Neural cell (in vitro differentiated cells): ENCODE data around the gene TRERF1. TPM values are rescaled to one million over a fixed set of nuclear protein-coding genes. Genes with fewer than 3 reads are reported as not detected.

ENCODE experiments used
- H2AFZ ChIP-seq: fragments of 200-600, 300-800 bp; sonication (generic), shearing (Covaris generic); 2 replicates; pipeline ENCODE4 v1.6.0; 2014; ENCODE audit warnings: low read depth, mild to moderate bottlenecking, antibody characterized with exemption, low read length, moderate library complexity
- H3F3A ChIP-seq: fragments of 200-600 bp; shearing (Covaris generic); 2 replicates; pipeline ENCODE4 v1.6.1; 2016; ENCODE audit warnings: mild to moderate bottlenecking, moderate library complexity, mixed read lengths, antibody characterized with exemption, low read length; ENCODE audit not compliant: insufficient read depth, poor library complexity, severe bottlenecking
- H3K27ac ChIP-seq: fragments of 200-600, 300-800 bp; sonication (generic), shearing (Covaris generic); 2 replicates; pipeline ENCODE4 v1.5.1; 2014; ENCODE audit warnings: mild to moderate bottlenecking, low read length, moderate library complexity
- H3K27me3 ChIP-seq: fragments of 300-800, 200-600 bp; sonication (generic), shearing (Covaris generic); 2 replicates; pipeline ENCODE4 v1.6.0; 2014; ENCODE audit warnings: mild to moderate bottlenecking, low read depth, low read length, moderate library complexity; ENCODE audit not compliant: insufficient read depth
- H3K36me3 ChIP-seq: fragments of 300-800, 200-600 bp; sonication (generic), shearing (Covaris generic); 2 replicates; pipeline ENCODE4 v1.5.1; 2014; ENCODE audit warnings: mild to moderate bottlenecking, antibody characterized with exemption, low read length, moderate library complexity; ENCODE audit not compliant: insufficient read depth
- H3K4me2 ChIP-seq: fragments of 300-800, 200-600 bp; sonication (generic), shearing (Covaris generic); 2 replicates; pipeline ENCODE4 v1.6.0; 2014; ENCODE audit warnings: mild to moderate bottlenecking, low read length
- H3K4me3 ChIP-seq: fragments of 300-800, 200-600 bp; sonication (generic), shearing (Covaris generic); 2 replicates; pipeline ENCODE4 v1.5.1; 2014; ENCODE audit warnings: mild to moderate bottlenecking, low read length, moderate library complexity
- H3K79me2 ChIP-seq: fragments of 200-600 bp; shearing (Covaris generic); replicated peaks from 2 replicates; pipeline ENCODE4 v1.6.0; 2014; ENCODE audit warnings: mild to moderate bottlenecking, low read length, moderate library complexity; ENCODE audit not compliant: insufficient read depth
- H3K9ac ChIP-seq: fragments of 300-800, 200-600 bp; sonication (generic), shearing (Covaris generic); 2 replicates; pipeline ENCODE4 v1.6.1; 2016; ENCODE audit warnings: mild to moderate bottlenecking, low read length, mixed read lengths
- H3K9me2 ChIP-seq: fragments of 200-600 bp; shearing (Covaris generic); 2 replicates; pipeline ENCODE4 v1.6.1; 2016; ENCODE audit warnings: mild to moderate bottlenecking, low read length, mixed read lengths; ENCODE audit not compliant: insufficient read depth
- H3K9me3 ChIP-seq: fragments of 200-600, 300-800 bp; sonication (generic), shearing (Covaris generic); 2 replicates; pipeline ENCODE4 v1.6.1; 2016; ENCODE audit warnings: mild to moderate bottlenecking, mixed run types, low read length, moderate library complexity, mixed read lengths
- H4K20me1 ChIP-seq: fragments of 200-600 bp; shearing (Covaris generic); 2 replicates; pipeline ENCODE4 v1.6.1; 2016; ENCODE audit warnings: mild to moderate bottlenecking, mixed run types; ENCODE audit not compliant: insufficient read depth
- CTCF ChIP-seq: fragments of 450-650 bp; IDR thresholded peaks from 2 replicates; pipeline ENCODE4 v1.5.1; 2014; ENCODE audit warnings: antibody characterized with exemption, mild to moderate bottlenecking, moderate library complexity; ENCODE audit not compliant: poor library complexity, severe bottlenecking
- EP300 ChIP-seq: fragments of 450-650 bp; conservative IDR thresholded peaks from 2 replicates; pipeline ENCODE4 v1.6.1; 2014; ENCODE audit warnings: antibody characterized with exemption, mild to moderate bottlenecking, moderate library complexity; ENCODE audit not compliant: poor library complexity, severe bottlenecking
- EZH2 ChIP-seq: fragments of 200-600, 300-800 bp; shearing (Covaris generic), sonication (generic); IDR thresholded peaks from 2 replicates; pipeline ENCODE4 v1.6.1; 2014; ENCODE audit warnings: antibody characterized with exemption, low read length, borderline replicate concordance, mild to moderate bottlenecking; ENCODE audit not compliant: insufficient read depth, poor library complexity, severe bottlenecking
- MXI1 ChIP-seq: fragments of 450-650 bp; conservative IDR thresholded peaks from 2 replicates; pipeline ENCODE4 v1.6.1; 2014; ENCODE audit warnings: antibody characterized with exemption, mild to moderate bottlenecking; ENCODE audit not compliant: poor library complexity, severe bottlenecking
- POLR2AphosphoS5 ChIP-seq: IDR thresholded peaks from 2 replicates; pipeline ENCODE4 v1.6.1; 2012
- RAD21 ChIP-seq: fragments of 450-650 bp; conservative IDR thresholded peaks from 2 replicates; pipeline ENCODE4 v1.6.1; 2014; ENCODE audit warnings: antibody characterized with exemption, mild to moderate bottlenecking, moderate library complexity
- REST ChIP-seq: IDR thresholded peaks from 2 replicates; pipeline ENCODE4 v1.6.1; 2012; ENCODE audit warnings: borderline replicate concordance
- SMC3 ChIP-seq: fragments of 450-650 bp; conservative IDR thresholded peaks from 2 replicates; pipeline ENCODE4 v1.6.1; 2014; ENCODE audit warnings: antibody characterized with exemption, mild to moderate bottlenecking, moderate library complexity; ENCODE audit not compliant: poor library complexity
- TAF1 ChIP-seq: IDR thresholded peaks from 2 replicates; pipeline ENCODE4 v1.6.1; 2012; ENCODE audit warnings: low read depth
- polyA plus RNA-seq: library from polyadenylated mRNA; depleted of rRNA; stranded (reverse); fragments of >200 nt; gene quantifications from 2 replicates; pipeline ENCODE4 v1.2.3, GENCODE V29; 2014

TRERF1 gene
- polyA plus RNA-seq, 1 donor from 2014 or later = 4.5 TPM

GRCh38 chr6:42269553-42269952 is 182.2 kb downstream of the TRERF1 start:
- Histone ChIP-seq H3K9me2 (no peaks in the 10 kb centered on the region), H3F3A (no peaks in the 10 kb centered on the region), H4K20me1 (no peaks in the 10 kb centered on the region), H3K36me3 (no peaks in the 10 kb centered on the region), H3K4me3 (no peak overlapping the region), H3K27me3 (no peaks in the 10 kb centered on the region), H3K4me2 (no peak overlapping the region), H3K27ac (no peak overlapping the region), H3K9me3 (no peaks in the 10 kb centered on the region), H3K79me2 (no peaks in the 10 kb centered on the region), H2AFZ (no peak overlapping the region), H3K9ac (no peak overlapping the region)
- TF ChIP-seq REST (no peak), CTCF (no peak), EP300 (no peak), SMC3 (no peak), EZH2 (no peak), RAD21 (no peak), TAF1 (no peak), MXI1 (no peak), POLR2AphosphoS5 (no peak)

- Histone ChIP-seq H3K9me3 (no peaks in the 10 kb centered on the region), H3K79me2 (no peaks in the 10 kb centered on the region), H3K9ac (no peak overlapping the region), H3F3A (no peaks in the 10 kb centered on the region), H2AFZ (no peak overlapping the region), H3K36me3 (no peaks in the 10 kb centered on the region), H3K4me2 (no peak overlapping the region), H3K4me3 (no peak overlapping the region), H3K27me3 (no peaks in the 10 kb centered on the region), H3K27ac (no peak overlapping the region), H3K9me2 (no peaks in the 10 kb centered on the region), H4K20me1 (no peaks in the 10 kb centered on the region)
- TF ChIP-seq TAF1 (no peak), MXI1 (no peak), EP300 (no peak)
These were observed 182.9 kb downstream of the TRERF1 start for GRCh38 chr6:42268835-42269204.
